CD4-positive, alpha-beta T cell treated with Interleukin-12 subunit alpha and Interleukin-12 subunit beta, for 1 hour (primary cell): ENCODE data around the gene IL13.

Experiments used
- DNase-seq: peaks from one replicate; pipeline ENCODE4 v3.0.0-alpha.2; 2020

Gene IL13

DNA sequence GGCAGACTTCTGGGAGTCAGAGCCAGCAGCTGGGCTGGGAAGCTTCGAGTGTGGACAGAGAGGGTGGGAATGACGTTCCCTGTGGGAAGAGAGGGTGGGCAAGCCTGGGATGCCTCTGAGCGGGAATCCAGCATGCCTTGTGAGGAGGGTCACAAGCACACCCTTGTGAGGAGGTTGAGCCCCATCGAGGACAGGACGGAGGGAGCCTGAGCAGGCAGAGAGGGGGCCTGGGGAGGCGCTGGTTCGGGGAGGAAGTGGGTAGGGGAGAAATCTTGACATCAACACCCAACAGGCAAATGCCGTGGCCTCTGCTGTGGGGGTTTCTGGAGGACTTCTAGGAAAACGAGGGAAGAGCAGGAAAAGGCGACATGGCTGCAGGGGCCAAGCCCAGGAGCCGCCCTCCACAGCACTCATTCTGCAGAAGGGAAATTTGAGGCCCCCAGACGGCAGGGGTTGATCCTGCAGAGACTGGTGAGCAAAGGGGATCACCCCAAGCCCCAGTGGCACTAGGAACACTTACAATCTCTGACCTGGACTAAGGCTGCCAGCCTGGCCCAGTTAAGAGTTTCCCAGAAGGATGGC, 1.1 kb upstream of the IL13 start:
- DNase-seq = no peak

DNA sequence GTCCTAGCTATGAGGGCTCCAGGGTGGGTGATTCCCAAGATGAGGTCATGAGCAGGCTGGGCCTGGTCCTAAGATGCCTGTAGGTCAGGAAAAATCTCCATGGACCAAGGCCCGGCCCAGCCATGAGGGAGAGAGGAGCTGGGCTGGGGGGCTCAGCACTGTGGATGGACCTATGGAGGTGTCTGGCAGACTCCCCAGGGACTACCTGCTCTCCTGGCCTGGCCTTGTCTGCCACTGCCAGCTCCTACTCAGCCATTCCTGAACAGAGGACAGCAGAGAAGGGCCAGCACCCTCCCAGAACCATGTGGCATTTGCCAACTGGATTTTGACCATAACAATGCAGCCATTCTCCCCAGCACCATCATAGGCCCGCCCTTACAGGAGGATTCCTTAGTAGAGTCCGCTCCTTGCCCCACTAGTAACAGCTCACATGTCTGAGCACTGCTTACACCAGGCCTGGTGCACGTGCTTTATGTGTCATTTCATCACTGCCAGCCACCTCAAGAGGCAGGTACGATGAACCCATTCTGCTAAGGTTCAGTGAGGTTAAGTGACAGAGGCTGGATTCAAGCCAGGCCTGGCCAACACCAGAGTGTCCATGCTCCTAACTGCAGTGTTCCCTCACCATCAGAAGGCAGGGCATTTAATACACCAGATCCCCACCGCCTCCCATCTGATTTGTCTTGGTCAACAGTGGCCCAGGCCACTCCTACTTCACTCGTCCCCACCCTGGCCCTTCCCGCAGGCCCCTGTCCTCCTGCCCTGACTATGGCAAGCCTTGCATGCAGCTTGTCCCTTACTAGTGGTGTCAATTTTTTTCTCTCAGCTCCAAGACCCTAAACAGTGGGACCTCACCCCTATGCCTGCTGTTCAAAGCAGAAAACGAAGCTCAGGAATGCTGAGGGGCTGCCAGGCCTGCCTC, 669 bp downstream of the IL13 start:
- no peak for DNase-seq

DNA sequence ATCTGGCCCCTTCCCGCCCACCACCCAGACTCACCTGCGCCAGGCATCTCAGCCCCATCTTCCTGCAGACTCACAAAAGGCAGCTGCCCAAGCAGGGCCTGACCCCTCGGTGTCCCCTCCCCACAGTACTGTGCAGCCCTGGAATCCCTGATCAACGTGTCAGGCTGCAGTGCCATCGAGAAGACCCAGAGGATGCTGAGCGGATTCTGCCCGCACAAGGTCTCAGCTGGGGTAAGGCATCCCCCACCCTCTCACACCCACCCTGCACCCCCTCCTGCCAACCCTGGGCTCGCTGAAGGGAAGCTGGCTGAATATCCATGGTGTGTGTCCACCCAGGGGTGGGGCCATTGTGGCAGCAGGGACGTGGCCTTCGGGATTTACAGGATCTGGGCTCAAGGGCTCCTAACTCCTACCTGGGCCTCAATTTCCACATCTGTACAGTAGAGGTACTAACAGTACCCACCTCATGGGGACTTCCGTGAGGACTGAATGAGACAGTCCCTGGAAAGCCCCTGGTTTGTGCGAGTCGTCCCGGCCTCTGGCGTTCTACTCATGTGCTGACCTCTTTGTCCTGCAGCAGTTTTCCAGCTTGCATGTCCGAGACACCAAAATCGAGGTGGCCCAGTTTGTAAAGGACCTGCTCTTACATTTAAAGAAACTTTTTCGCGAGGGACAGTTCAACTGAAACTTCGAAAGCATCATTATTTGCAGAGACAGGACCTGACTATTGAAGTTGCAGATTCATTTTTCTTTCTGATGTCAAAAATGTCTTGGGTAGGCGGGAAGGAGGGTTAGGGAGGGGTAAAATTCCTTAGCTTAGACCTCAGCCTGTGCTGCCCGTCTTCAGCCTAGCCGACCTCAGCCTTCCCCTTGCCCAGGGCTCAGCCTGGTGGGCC, 1.9 kb downstream of the IL13 start:
- no peak for DNase-seq

DNA sequence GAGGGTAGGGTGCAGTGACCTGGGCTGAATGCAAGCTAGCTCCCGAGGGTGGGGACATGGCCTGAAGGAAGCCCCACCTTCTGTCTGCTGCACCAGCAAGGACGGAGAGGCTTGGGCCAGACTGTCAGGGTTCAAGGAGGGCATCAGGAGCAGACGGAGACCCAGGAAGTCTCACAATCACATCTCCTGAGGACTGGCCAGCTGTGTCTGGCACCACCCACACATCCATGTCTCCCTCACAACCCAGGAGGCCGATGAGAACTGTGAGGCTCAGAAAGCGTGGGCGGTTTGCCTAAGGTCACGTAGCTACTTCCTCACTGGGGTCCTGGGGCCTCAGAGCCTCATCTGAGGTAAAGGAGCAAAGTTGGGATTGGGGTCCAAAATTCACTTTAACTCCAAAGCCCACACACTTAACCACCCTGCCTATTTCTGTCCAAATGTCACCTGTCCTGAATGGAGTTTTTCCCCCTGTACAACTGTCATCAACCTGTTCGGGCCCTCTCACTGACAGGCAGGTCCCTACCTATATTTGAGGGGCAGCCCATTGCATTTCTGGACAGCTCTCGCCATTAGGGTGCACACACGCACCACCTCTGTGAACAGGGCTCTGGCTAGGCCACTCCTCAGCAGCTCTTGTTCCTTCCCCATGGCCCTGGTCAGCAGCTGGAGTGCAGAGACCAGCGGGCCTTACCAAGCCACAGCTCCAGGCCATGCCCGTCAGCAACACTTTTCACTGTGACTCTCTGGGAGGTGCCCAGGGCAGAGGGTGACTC, 3.4 kb downstream of the IL13 start:
- no peak for DNase-seq

DNA sequence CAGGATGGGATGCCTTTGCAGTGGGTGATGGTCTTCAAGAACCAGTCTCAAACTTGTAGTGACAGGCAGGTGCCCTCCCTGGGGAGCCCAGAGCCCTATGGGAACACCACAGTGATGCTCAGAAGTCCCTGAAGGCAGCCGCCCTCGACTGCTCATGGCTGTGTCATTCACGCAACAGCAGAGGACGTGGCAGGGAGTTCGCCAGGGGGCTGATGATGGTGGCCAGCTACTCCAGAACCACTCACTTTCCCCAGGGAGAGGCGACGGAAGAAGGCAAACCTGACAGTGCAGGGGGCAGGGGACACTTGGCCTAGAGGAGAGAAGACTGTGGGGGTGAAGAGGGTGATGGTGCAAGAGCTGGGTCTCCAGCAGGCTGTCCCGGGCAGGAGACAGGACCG, 4.0 kb downstream of the IL13 start:
- DNase-seq = no peak

DNA sequence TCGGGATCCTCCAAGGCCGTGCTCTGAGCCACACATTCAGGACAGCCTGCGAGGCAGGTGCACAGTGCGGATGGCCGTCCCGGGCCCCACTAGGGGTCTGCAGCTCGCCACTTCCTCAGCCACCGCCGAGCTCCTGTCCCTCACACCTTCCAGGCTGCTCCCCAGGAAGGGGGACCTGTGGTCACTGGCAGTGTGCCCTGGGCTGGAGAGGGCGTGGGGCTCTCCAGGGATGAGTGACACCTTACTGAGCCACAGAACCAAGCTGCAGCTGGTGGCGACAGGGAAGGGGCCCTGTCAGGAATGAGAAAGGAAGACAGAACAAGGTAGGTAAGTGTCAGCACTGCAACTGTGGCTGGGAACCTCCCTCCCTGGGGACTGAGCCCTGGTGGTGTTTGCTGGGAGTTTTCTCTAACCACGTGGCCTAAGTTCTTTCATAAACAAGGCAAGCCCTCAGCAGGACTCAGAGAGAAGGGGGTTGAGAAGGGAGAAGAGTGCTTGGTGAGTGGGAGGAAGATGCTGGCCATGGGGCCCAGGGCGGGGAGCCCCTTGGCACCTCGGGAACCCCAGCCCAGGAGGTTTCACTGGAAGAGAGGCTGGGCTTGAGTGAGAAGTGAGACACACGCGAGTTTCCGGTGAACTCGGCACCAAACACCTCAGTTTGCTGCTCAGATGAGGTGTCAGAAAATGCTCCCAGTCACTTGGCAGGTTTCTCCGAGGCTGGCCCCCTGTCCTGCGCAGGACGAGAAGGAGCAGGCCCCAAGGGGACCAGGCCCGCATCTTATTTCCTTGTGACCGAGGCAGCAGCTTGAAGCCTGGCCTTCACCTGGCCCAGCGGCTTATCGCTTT, 5.2 kb downstream of the IL13 start:
- DNase-seq = peak; percentile 41

DNA sequence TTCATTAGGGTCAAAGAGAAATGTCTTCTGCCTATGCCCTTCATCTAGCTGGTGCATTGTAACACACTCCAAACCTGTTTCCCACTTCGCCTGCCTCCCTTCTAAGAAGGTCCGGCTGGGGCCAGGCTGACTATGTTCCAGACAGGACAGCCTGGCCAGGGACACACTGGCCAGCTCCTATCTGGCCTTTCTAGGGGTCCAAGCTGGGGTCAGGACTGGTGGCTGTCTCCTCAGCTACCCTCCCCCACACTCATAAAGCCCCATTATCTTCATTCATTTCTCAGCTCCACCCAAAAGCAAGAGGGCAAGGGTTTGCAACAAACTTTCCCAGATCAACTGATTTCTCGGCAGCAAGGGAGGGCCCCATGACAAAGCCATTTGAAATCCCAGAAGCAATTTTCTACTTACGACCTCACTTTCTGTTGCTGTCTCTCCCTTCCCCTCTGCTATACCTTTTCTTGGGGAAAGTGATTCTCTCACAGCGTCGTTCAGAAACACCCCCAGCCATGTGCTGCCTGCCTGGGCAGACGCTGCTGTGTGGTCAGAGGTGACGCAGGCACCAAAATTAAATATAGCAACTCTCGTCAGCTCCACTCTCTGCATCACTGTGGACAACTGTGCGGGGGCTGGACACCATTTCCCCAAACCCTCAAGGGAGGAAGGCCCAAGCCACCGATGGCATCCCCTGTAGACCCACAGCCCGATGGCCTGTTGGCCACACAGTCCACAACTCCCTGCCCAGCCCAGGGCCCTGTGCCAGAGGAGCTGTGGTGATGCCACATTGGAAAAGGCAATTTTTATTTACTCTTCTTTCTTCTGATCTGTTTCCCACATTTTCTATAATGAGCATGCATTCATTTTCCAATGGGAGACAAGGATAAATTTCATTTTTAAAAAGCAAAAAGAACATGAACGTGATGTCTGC, 6.1 kb downstream of the IL13 start:
- DNase-seq = peak; percentile 42

DNA sequence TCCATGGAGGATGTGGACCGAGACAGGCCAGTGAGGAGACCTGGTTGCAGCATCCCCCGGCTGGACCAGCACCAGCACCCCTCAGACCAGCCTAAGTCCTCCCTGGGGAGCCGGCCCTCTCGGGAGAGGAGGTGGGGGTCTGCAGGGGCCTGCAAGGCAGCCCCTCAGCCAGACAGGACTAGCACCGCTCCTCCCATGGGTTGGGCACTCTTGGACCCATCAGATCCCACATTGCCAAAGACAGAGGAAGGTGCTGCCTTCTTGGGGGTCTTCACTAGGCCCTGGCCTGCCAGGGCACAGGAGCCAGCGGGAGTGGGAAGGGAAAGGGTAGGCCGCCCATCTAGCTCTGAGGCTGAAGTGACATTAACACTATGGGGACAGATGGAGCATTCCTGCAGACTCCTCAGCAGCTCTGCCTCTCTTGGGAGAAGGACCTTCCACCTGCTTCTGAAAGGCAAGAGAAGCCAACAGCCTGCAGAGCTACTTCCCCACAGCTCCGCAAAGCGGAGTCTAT, 6.8 kb downstream of the IL13 start:
- DNase-seq = no peak

DNA sequence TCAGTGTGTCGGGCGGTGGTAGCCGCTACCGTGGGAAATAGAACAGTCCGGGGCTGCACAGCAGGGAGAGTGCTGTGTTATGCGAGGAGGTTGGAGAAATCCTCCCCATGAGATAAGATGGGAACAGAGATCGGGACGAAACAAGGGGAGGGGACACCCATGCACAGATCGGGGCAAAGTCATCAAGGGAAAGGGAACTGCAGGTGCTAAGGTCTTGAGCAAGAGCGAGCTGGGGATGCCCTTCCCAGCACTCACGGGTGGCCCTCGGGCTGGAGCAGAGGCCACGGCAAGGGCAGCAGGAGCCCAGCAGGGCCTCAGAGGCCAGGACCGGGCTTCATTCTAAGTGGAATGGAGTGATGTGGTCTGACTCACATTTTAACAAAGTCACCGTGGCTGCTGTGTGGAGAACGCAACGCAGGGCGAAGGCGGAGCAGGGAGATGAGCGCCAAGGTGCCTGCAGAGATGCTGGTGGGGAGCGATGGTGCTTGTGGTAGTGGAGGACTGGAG, 7.7 kb downstream of the IL13 start:
- DNase-seq = no peak

DNA sequence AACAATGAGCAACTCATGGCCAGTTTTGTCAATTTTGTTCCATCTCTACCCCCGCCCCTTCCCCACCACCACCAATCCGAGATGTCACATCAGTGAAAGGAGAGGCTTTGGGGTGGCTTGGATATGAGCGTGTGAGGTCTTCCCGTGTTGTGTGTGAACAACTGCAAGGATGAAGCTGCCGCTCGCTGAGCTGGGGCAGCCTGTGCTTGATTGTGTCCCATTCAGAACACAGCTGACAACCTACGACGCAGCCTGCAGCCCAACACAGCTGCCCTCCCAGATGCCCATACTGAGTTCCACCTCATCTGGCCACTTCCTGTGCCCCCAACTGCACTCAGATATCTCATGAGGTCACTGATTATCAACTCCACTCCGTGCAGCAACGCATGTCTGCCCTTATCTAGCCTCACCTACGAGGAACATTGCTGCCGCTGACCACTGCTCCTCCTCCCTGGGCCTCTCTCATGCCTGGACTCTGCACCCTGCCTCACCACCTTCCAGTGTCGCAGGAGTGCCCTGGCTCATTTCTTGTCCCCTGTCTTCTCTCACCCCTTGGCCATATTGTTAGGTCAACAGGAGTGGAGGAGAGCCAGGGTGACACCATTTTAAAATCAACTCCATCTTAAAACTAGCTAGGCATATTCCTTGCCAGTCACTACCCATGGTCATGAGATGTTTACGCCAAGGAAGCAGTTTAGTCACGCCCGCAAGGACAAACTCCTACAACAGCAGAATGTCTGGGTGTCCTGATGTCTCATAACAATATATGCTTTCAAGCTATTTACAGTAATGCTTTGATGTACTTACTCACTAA, 8.5 kb downstream of the IL13 start:
- no peak for DNase-seq

DNA sequence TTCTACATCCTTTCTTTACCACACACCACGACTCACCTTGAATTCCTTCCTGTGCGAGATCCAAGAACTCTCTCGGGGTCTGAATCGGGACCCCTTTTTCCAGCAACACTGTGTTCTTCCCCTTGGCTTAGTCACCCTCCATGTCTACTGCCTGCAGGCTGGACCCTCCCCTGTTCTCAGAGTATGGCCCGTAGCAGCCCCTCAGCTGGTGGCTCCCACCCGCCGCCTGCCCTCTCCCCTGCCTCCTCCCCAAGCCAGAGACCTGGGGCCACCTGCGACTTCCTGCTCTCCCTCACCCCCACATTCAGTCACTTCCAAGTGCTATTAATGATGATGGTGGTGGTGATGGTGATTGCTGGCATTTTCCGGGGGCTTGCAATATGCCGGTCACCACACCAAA, 9.3 kb downstream of the IL13 start:
- DNase-seq = no peak

DNA sequence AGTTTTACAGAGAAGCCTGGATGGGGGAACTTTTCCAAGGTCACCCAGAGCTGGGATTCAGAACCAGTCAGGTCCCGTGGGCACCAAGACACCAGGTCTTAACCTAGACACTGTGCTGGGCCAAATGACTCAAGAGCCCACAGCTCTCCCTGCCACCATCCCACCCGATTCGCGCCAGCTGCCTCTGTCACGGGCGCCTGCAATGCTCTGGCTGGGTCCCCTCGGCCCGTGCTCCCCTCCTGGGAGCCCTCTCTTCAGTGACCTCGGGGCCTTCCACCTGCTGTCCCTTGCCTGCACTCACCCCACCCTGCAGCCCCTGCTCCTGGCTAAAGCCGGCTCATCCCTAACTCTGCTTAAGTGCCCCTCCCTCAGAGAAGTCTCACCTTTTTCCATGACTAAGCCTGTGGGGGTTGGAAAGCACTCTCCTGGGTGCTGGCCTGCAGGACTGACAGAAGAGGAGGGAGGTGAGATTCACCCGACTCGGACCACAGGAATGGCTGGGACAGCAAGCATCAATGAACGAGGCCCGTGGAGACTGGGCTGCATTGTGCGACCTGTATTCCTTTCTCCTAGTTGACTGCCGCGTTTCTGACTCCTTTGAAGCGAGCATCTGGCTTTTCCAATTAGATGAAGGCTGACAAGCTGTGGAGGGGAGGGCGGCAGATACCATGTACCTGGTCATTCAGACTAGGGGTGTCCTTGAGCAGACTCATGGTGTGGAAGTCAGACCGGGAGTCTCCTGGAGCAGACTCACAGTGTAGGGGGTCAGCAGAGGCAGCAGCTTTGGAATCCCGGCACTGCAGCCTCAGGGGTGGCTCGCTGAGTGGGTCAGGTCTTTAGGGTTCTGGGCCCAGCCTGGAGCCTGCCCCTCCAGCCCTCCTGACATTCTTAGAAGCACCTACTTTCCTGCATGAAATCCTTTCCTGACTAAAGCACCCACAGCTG, 10.1 kb downstream of the IL13 start:
- DNase-seq = no peak

DNA sequence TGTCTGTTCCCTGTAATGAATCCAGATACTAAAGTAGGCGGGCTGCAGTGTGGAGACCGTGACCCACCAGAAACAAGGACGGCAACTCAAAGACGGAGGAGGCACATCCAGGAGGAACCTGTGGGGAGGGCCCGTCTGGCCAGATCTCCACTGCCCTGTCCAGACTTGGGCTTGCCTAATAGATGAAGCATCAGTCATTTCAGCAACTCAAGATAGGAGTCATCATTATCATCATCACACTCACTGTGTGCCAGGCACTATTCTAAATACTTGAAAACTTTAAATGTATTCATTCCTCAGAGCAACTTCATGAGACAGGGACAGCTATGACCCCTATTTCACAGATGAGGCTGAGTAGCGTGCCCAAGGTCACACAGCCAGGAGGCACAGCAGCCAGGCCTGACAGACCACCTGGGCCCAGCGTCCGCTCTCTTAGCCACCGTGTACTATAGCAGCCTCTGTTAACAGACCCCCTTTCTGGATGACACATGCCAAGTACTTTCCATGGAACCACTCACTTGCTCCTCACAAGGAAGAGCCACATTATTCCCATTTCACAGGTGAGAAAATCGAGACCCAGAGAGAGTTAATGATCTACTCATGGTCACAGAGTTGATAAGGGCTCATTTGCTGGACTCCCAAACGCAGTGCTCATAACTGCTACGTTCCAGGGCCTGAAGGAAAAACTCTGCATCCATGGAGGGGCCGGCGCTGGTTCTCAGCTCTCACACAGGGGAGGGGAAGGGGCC, 10.9 kb downstream of the IL13 start:
- DNase-seq = no peak

DNA sequence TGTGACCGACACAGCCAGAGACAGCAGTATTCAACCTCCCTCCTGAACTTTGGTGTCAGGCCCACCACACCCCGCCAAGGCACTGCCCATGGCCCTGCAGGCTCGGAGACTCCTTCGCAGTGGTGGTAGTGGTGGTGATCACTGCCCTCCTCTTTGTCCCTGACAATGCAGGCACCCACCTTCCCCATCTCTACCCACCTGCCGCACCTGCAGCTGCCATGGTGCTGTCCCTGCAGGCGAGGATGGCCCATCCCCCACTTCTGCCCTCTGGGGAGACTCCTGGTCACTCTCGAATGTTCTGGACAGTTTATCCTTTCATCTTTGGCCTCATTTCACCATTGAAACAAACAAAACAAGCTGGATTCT, 11.5 kb downstream of the IL13 start:
- DNase-seq = no peak

DNA sequence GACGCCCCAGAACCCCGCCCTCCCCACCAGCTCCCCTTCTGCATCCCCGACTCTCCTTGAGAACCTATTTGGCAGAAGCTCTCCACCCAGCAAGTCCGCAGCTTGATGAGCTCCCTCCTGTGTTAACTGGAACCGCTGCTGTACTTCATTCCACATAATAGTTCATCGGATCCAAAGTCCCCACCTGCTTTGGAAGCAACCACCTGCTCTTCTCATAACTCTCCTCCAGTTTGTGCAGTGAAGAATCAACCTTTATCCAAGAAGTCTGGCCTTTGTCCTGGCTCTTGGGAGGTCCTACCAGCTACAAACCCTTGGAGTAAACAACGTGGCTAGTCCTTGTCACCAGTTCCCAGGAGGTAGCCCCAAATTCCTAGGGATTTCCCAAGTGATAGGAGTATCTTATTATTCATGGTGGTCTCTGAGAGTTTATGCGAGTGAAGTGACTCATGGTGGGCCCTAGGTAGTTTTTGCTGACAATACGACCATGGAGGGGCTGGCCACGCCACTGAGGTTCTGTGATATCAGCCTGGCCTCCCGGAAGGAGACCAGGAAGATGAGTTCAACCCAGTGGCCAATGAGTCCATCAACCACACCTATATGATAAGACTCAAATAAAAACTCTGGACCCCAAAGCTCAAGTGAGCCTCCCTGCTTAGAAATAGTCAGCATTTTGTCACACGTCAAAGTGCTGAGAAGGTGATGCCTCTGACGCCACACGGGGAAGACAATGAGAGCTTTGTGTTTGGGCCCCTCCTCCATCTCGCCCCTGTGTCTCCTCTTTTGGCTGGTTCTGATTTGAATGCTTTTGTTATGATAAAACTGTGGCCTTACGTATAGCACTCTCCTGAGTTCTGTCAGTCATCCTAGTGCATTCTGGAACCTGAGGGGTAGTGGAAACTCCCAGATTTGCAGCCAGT, 12.3 kb downstream of the IL13 start:
- DNase-seq = no peak

DNA sequence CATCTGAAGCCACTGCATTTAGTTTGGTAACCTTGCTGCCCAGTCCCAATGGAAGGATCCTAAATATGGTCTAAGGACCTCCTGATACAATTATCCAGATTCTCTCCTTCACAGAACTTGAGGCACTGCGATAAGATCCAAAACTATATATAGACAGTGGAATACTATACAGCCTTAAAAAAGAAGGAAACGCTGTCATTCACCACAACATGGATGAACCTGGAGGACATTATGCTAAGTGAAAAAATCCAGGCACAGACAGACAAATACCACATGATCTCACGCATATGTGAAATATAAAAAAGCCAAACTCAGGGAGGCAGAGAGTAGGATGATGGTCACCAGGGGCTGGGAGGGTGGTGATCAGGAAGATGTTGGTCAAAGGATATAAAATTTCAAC, 13.0 kb downstream of the IL13 start:
- no peak for DNase-seq
